ENCODE data around the gene HTT.
"Not testable (repeated sequence)": the region's sequence is repeated elsewhere in the genome, so short reads cannot be mapped to it uniquely, and the experiment has no call there.

Gene HTT

GRCh38 chr4:3124070-3124767 lies 49.7 kb downstream of the HTT start:
- no peak for DNase-seq

GRCh38 chr4:3127112-3127511 lies 52.6 kb downstream of the HTT start:
- DNase-seq: peak; percentile 37 to 61 (median 46)

DNA sequence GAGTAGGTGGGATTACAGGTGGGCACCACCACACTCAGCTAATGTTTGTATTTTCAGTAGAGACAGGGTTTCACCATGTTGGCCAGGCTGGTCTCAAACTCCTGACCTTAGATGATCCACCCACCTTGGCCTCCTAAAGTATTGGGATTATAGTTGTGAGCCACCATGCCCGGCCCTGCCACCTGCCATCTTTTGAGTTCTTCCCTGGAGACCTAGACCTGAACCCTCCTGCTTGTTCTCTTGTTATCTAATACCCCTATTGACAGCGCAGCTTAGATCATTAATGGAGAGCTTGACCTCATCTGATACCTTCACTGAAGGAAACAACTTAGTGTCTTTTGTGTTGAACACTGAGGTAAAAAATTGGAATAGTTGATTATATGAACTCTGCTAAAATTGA lies 53.6 kb downstream of the HTT start:
- no peak for DNase-seq

GRCh38 chr4:3128976-3129375 lies 54.5 kb downstream of the HTT start:
- DNase-seq: no peak

DNA sequence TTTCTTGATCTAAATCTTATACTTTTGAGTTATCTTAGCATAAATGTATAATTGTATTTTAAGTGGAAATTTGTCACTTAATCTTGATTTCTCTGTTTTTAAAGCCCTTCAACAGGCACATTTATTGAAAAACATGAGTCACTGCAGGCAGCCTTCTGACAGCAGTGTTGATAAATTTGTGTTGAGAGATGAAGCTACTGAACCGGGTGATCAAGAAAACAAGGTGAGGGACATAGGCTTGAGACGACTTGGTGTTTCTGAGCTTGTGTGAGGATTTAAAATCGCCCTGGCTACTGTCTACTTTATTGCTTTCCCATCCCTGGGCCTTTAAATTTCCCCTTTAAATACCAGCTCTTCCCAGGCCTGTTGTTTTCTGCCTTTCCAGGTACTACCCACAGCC lies 55.7 kb downstream of the HTT start:
- DNase-seq: no peak

DNA sequence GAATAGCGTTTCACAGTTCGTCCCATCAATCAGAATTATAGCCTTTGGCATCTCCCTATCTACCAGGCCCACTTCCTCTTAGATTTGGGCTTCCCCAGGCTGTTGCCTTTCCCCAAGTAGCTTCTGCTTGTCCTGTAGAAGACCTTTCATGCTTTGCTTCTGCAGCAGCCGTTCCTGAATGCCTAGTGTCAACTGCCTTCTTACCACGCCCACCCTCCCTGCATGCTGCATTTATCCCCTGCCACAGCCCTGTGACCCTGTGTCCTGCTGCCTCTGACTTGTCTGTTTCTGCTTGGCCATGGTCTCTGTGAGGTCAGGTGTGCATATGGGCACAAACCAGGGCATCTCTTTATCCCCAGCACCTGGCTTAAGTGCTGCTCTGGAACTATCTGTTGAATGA lies 56.3 kb downstream of the HTT start:
- peak in 1 of 3 donors; percentile 12 for DNase-seq

GRCh38 chr4:3134201-3134600 lies 59.7 kb downstream of the HTT start:
- DNase-seq: no peak

GRCh38 chr4:3135155-3136011 lies 60.9 kb downstream of the HTT start:
- no peak for DNase-seq

GRCh38 chr4:3136454-3136853 lies 62.0 kb downstream of the HTT start:
- peak; percentile 15 to 50 (median 23) for DNase-seq

DNA sequence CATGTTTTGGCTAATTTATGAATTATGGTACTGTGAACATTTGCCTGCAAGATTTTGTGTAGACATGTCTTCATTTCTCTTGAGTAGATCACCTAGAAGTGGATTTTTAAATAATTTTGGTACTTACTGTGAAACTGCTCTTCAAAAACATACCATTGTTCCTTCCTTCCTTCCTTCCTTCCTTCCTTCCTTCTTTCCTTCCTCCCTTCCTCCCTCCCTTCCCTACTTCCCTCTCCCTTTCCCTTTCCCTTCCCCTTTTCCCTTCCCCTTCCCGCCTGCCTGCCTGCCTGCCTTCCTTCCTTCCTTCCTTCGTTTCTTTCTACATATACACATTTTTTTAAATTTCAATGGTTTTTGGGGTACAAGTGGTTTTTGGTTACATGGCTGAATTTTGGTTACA lies 63.4 kb downstream of the HTT start:
- no peak for DNase-seq

DNA sequence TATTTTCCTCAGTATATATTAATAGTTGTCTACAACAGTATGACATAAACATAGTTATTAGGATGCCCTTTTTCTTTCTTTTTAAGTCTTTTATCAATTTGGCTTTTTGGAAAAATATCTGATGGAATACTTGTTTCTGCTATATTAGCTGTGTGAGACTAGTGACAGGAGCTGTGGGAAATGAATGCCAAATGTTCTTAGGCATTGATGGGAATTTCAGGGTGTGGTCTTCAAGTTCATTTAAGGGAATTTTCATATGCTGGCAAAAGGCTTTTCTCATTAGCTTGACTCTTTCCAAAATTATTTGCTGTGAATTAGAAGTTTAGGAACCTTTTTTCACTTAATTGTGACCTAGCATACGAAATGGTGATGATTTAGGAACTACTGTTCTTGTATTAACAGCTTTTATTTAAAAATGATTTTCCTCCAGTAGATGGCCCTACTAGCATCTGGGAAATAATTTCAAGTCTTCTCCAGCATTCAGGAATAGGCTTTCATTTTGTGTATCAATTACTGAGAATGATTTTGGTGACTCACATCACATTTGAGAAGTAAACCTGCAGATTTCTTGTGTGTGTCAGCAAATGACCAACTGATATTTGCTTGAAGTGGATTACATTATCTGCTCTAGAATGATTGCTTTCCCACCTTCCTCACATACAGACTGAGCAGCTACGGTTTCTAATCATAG lies 70.9 kb downstream of the HTT start:
- no peak for DNase-seq

GRCh38 chr4:3148926-3149325 lies 74.4 kb downstream of the HTT start:
- no peak for DNase-seq

DNA sequence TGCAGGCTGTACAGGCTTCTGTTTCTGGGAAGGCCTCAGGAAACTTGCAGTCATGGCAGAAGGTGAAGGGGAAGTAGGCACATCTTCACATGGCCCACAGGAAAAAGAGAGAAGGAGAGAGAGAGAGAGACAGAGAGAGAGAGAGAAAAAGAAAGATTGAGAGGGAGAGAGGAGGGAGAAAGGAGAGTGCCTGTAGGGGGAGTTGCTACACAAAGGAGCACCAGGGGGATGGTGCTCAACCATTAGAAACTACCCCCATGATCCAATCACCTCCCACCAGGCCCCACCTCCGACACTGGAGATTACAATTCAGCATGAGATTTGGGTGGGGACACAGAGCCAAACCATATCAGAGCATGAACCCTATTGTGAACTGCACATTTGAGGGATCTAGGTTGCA lies 76.8 kb downstream of the HTT start:
- DNase-seq: not testable (repeated sequence)

- no peak for DNase-seq
These were observed 82.9 kb downstream of the HTT start for GRCh38 chr4:3157366-3157765.

DNA sequence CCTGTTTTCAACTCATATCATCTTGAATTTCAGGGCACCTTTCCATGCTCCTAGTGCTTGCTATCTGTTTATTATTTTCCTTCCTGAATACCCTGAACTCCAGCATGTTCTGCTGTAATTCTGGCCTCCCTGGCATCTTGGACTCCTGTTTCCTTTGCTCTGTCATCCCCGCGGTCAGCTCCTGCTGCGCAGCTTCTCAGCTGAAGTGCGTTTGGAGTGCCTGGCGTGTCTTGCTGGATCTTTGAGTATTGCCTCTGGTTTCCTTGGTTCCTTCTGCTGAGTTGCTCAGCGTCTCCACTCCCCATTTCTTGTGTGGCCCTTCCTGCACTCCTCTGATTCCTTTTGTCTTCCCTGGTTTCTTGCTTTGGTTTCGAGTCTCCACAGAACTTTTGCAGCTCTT lies 84.4 kb downstream of the HTT start:
- DNase-seq: no peak

DNA sequence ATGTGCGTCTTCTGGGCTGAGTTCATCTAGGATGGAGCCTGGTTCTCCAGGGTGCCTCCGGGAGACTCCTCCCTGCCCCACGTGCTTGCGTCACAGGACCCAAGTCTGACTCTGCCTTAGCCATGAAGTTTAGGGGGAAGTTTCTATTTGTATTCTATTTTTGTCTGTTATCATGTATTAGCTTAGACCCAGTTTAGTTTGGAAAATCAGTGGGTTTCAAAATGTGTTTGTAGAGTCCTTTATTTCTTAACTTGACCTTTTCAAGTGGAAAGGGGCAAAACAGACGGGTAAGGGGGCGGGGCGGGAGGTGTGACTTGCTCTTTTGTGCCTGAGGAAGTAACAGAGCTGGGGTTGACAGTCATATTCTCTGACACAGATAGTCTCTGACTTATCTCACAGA lies 86.0 kb downstream of the HTT start:
- DNase-seq: peak; percentile 77 to 81 (median 80)

DNA sequence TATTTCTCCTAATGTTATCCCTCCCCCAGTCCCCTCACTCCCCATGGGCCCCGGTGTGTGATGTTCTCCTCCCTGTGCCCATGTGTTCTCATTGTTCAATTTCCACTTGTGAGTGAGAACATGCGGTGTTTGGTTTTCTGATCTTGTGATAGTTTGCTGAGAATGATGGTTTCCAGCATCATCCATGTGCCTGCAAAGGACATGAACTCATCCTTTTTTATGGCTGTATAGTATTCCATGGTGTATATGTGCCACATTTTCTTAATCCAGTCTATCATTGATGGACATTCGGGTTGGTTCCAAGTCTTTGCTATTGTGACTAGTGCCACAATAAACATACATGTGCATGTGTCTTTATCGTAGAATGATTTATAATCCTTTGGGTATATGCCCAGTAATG lies 86.6 kb downstream of the HTT start:
- DNase-seq: not testable (repeated sequence)

DNA sequence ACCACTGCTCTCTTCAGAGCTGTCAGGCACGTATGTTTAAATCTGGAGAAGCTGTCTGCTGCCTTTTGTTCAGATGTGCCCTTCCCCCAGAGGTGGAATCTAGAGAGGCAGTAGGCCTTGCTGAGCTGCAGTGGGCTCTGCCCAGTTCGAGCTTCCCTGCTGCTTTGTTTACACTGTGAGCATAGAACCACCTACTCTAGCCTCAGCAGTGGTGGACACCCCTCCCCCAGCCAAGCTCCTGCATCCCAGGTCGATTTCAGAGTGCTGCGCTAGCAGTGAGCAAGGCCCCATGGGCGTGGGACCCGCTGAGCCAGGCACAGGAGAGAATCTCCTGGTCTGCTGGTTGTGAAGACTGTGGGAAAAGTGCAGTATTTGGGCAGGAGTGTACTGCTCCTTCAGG lies 92.0 kb downstream of the HTT start:
- DNase-seq: not testable (repeated sequence)

- peak in 1 of 3 donors; percentile 7 for DNase-seq
These were observed 93.5 kb downstream of the HTT start for GRCh38 chr4:3168029-3168428.

DNA sequence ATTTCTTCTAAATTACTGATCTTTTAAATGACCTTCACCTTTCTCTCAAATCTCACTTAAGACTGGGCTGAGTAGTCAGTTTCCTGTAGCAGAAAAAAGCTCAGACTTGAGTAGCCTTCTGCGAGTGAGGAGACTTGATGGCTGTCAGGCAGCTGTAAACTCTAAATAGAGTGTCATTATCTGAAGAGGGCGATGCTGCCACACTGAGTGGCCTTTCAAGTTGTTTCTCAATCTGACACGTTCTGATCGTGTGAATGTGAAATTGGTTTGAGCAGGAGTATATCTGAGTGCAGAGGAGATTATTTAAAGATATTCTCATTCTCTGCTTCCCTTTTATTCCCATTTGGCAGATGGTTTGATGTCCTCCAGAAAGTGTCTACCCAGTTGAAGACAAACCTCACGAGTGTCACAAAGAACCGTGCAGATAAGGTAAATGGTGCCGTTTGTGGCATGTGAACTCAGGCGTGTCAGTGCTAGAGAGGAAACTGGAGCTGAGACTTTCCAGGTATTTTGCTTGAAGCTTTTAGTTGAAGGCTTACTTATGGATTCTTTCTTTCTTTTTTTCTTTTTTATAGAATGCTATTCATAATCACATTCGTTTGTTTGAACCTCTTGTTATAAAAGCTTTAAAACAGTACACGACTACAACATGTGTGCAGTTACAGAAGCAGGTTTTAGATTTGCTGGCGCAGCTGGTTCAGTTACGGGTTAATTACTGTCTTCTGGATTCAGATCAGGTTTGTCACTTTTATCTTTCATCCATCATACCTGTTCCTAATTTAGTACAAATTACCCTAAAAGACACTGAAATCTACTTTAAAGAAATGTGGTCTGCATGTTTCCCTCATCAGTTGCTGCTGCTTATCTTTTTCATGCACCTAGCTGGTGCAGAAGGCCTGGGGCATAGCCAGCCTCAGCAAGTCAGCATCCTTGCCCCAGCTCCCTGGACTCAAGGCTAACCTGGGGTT lies 100.2 kb downstream of the HTT start:
- DNase-seq: no peak

DNA sequence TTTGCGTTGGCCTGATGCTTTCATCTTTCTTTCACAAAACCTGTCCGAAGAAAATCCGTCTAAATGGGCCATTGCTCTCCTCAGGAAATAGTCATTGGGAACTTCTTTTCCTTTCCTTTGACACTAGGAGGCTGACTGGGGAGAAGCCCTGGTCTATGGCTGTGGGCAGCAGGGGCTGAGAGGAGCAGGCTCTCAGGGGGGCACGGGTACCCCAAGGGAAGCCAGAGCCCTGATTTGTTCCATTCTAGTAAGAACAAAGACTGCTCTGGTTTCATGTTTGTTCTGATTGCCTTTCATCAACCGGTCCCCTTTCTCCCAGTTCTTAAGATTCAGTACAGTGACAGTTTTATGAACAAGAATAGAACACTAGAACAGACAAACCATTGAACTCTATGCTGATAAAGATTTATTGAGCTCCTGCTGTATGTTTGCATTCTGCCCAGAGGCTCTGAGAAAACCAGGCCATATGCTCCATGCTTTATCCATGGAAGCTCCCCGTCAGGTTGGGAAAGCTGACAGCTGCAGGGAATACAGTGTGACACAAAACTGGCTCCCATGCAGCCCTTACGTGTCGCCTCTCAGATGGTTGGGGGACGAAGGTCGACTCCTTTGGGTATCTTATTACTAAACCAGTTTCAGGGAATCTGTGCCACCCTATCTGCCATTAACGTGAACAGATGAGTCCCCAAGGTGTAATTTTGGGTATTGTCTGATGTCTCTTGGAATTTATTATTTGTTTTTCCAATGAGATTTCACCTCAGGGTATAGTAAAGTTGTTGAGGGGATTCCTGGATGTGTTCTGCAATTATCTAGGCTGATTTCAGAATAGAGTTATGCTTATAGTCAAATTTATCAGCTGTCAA lies 102.1 kb downstream of the HTT start:
- DNase-seq: no peak

DNA sequence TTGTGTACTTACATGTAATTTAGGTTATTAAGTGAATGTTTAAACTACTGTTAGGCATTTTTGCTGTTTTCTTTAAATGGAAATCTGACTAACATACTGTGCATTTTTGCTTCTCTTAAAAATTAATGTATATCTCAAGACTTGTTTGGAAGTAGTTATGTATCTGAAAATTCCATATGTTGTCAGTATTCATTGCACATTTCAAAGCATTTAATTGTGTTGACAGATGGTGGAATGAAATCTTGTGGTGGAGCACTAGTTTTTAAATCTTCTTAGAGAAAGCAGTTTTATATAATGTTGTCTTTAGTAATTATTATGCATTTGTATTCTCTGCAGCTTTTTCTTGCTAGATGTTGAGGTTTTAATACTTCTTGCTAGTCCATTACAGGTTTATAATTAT lies 102.9 kb downstream of the HTT start:
- DNase-seq: no peak
